ENCODE results near the gene RFX3.

DNA sequence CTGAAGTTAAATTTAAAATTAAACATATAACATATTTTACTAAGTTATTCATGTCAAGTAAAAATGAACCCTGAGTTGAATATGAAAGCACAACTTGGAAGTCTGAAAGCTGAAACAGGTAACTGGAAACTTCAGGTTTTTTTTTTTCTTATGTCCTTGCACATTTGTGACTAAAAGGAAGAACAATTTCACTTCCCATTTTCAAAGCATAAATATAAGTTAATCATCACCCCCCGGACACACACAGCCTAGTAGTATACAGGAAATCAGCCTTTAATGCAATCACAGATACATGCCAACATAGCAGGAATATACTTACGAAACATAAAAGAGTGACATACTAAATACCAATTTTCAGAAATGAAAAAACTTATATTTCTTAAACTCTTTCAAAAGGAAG, 225.9 kb downstream of the RFX3 start:
- no peak for TF ChIP-seq GATA3 (IDR thresholded peaks at IDR 0.05; ENCODE audit: low read depth, low read length)
- no peak for TF ChIP-seq GATA2 (IDR thresholded peaks at IDR 0.05; ENCODE audit: low read depth, low read length)
